Jurkat, Clone E6-1 (cell line): ENCODE results near the gene GMEB2.

Source experiments
- DNase-seq: peaks from one replicate; pipeline ENCODE4 v3.0.0-alpha.2; 2011; ENCODE audit warnings: low read depth, low spot score
- H3K4me3 ChIP-seq: 2 replicates; pipeline ENCODE4 v1.5.1; 2011; ENCODE audit warnings: mild to moderate bottlenecking, low read length, control low read depth, moderate library complexity

GMEB2 gene

DNA sequence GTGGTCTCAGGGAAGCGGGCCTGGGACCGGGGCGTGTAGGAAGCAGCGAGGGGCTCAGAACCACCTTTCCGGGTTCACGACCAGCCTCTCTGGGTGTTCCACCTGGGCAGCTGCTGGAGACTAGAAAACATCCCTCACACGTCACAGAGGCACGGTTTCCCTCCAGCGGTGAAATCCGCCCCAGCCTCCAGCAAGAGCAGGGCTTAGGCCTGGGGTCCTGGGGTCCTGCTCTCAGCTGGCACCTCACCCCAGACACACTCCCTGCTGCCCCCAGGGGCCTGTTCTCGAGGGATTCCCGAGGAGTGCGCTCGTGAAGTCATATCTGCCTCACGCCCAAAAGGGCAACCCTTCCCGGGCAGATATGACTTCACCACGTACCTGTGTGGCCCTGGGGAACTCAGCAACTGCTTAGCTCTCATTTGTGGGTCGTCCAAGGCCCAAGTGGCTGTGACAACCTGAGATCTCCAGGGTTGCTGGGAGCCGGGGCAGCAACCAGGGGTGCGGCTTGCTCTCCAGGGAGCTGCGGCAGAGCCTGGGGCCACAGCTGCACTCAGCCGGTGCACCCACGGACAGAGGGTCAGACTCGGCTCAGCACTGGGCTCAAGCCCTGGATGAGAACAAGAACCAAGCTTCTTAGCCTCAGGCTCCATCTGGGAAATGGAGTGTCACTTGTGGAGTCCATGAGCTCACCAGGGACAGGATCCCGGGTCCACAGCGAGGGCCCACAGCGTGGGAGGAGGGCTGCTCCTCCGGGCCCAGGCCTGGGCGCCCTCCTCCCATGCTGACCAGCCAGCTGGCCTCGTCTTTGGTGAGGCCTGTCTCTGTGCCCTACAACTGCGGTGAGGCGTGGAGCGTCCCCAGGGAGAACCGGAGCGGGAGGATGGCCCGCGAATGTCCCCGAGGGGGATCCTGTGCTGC lies 72.3 kb downstream of the GMEB2 start:
- DNase-seq, result no peak
- H3K4me3 ChIP-seq, result no peak overlapping the region

GRCh38 chr20:63553933-63554290 lies 73.0 kb downstream of the GMEB2 start, which contains the start of gene FNDC11:
Gene FNDC11 (plus strand): TSS chr20:63554159. CDS start chr20:63555664, 1,505 bp downstream.
- peak within 1 kb of the TSS; percentile 37 for H3K4me3 ChIP-seq
- no peak for DNase-seq

DNA sequence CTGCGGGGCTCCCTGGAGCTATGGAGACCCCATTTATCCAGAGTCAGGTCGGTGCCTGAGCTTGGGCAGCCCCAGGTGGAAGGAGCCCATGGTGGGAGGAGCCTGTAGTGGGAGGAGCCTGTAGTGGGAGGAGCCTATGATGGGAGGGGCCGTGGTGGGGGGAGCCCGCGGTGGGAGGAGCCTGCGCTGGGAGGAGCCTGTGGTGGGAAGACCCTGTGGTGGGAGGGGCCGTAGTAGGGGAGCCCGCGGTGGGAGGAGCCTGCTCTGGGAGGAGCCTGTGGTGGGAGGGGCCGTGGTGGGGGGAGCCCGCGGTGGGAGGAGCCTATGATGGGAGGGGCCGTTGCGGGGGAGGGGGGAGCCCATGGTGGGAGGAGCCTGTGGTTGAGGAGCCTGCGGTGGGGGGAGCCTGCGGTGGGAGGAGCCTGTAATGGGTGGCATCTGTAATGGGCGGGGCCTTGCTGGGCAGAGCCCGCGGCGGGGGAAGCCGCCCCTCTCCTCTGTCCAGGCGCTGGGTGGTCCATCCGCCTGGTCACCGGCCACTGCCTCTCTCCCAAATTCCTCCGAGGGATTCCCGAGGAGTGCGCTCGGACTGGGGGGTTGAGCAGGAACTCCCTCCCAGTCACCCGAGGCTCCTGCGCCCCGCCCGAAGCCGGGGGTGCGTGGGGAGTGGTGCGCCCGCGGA lies 73.5 kb downstream of the GMEB2 start:
- H3K4me3 ChIP-seq, result peak overlapping the region; percentile 37
- DNase-seq, result peak; percentile 74

DNA sequence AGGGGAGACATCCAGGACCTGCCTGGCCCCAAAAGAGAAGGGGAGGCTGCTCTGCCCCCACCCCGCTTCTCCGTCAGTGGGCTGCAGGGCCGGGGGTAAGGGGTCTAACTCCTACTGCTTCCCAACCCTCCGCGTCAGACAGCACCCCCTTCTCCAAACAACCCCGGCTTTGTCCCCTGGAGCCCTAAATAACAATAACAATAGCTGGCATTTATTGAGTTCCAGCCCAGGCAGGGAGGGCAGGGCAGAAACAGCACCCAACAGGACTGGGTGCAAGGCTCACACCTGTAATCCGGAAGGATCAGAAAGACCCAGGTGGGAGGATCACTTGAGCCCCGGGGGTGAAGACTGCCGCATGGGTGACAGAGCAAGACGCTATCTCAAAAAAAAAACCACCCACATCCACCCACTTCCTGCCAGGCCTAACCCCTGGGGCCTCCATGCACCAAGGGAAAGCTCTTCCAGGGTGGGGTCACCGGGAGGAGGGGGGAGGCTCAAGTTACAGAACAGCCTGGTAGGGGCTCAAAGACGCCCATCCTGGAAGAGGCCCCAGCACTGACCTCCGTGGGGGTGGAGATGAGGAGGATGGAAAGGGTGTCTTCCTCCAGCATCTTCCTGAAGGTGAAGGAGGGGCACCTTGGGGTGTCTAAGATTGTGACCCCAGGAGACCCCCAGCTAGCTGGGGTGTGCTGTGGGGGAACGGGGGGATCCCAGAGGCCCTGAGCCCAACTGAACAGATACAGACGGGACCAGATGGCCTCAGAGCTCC lies 74.2 kb downstream of the GMEB2 start:
- peak; percentile 92 for DNase-seq
- peak overlapping the region; percentile 37 for H3K4me3 ChIP-seq

DNA sequence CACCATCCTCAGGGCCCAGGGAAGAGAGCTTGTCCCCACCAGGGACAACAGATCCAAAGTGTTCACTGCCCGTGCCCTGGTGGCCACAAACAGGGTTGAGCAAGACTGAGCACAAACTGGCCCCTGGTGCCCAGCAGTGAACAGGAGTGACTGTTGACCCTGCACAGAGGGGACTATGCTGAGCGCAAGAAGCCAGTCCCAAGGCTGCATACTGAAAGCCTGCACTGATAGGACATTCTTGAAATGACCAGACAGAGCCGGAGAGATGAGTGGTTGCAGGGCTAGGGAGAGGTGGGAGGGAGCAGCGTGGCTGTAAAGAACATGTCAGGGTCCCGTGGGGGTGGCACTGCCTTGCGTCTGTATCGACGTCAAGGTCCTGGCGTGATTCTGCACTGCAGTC lies 75.8 kb downstream of the GMEB2 start:
- DNase-seq, result no peak
- no peak overlapping the region for H3K4me3 ChIP-seq

DNA sequence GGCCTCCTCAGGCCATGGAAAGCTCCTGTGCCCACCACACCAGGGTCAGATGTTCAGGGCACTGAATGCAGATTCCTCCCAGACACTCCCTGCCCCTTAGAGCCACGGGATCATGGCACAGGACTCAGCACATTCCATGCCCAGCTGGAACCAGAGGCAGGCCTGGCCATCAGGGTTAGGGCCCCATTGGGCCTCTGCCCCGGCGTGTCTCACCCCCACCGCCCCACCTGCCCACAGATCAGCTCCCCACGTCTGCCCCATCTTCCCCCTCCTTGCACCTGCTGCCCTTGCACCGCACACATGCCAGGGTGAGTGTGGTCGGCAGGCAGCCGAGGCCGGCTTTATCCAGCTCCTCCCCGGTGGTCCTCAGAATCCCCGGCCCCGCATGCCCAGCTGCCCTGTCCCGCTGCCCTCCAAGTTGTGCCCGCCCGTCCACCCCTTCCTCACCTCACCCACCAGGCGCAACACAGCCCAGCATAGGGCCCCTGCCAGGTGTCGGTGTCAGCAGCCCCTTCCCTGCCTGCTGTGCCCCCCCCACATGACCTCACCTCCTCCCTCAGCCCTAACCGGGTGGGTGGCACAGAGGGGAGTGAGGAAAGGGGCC lies 77.1 kb downstream of the GMEB2 start:
- H3K4me3 ChIP-seq, result no peak overlapping the region
- DNase-seq, result no peak

- H3K4me3 ChIP-seq, result no peak overlapping the region
- DNase-seq, result no peak
These were observed 77.9 kb downstream of the GMEB2 start for GRCh38 chr20:63549019-63549418.

DNA sequence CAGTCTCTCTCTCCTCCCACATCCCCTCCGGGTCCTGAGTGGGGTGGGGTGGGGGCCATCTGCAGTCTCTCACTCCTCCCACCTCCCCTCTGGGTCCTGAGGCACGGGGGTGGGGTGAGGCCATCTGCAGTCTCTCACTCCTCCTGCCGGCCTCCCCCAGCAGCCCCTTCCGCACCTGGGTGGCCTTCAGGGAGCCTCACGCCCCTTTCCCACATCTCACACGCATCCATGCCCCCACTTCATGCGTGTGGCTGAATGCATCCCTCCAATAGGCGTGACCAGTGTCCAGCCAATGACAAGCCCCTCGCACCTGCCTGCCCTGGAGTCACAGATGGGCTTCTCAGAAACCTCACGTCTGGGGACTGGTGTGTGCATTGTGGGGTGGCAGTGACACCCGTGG lies 78.4 kb downstream of the GMEB2 start:
- H3K4me3 ChIP-seq, result no peak overlapping the region
- no peak for DNase-seq

DNA sequence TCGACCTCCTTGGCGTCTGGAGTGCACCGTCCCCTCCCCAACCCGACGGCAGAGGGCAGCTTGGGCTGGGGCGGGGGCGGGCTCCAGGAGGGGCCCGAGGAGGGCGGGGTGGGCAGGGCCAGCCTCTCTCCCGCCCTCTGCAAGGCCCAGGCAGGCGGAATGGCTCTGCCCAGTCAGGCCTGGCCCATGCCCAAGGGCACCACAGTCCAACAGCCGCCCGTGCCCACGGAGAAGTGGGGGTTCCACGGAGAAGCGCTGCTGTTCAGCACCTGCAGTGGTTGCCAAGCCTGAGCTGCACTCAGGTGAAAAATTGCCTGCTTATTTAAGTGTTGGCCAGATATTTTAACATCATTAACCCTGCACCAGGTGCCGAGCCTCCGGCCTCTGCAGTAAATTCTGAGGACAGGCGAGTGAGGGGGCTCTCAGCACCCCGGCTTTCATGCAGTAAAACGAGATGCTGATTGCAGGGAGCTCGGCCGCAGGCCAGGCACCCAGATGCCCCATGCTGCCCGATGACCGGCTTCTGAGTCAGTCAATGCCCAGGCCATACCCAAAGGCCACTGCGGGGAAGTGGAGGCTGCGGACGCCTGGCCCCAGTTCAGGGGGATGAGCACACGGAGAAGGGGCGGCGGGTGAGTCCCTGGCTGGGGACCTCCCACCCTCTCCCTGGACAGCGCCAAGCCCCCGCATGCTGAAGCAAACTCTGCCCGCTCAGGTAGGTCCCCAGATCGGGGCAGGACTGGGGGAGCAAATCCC lies 79.0 kb downstream of the GMEB2 start, which contains the start of gene SRMS:
SRMS (minus strand) TSS at position 25 of the 756 bp plus-strand sequence. CDS start 286 bp downstream, outside the sequence.
- no peak for DNase-seq
- H3K4me3 ChIP-seq, result no peak within 1 kb of the TSS

- H3K4me3 ChIP-seq, result no peak overlapping the region
- DNase-seq, result no peak
These were observed 79.8 kb downstream of the GMEB2 start for GRCh38 chr20:63546956-63547724.

DNA sequence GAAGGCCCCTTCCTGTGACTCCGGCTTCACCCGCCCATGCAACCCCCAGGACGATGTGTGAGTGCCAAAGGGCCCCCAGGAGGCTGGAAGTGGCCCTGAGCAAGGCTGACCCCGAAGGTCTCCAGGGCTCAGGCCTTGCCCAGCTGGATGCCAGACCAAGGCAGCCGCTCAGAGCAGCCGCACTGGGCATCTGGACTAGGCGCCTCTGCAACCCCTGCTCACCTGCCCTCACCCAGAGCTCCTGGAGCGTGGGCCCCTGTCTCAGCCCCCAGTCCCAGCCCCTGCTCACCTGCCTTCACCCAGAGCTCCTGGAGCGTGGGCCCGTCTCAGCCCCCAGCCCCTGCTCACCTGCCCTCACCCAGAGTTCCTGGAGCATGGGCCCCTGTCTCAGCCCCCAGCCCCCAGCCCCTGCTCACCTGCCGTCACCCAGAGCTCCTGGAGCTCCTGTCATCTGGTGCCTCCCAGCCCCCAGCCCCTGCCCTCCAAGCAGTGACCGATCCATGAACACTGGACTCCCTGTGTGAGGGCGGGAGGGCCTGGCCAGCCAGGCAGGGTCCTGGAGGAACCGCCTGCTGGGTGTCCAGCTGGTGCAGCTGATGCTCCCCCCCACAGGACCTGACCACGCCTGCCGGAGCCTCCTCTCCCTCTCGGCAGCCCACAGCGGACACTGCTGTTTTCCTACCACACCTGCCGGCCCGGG lies 80.5 kb downstream of the GMEB2 start:
- H3K4me3 ChIP-seq, result no peak overlapping the region
- no peak for DNase-seq

DNA sequence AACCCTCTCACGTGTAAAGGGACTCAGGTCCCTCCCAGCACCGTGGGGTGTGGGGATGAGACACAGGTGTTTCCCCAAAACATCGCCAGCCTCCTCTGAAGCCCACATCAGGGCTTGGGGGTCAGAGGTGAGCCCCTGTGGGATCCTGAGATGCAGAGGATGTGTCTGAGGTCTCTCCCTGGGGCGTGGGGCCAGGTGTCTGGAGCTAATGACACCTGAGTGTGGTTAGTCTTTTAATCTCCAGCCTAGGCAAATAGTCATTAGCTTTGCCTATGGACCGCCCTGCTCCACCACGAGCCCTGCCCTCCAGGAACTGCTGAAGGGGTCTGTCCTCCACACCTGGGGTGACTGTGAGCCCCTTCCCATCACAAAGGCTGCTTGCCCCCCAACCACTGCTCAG lies 81.1 kb downstream of the GMEB2 start:
- no peak for DNase-seq
- no peak overlapping the region for H3K4me3 ChIP-seq

DNA sequence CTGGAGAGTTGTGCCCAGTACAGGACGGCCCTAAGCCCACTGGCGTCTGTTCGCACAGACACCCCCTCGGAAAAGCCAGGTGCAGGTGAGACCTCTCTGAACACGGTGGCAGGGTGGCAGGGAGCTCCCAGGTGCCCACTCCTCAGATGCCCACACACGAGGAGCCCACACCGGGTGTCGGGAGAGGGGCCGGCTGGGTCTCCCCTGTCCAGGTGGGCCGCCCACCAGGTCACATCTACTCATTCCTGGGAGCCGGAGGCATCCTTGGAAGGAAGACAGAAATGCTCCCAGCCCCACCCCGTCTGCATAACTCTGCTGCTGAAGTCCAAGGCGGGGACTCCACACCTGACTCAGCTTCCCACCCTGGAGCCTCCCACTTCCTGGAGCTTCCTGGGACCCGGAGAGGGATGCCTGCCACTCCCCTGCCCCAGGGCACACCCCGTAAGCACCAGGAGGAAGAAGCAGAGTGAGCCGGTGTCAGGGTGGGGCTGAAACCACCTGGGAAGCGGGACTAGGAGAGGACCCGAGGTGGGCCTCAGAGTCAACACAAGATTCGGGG lies 81.9 kb downstream of the GMEB2 start:
- H3K4me3 ChIP-seq, result no peak overlapping the region
- no peak for DNase-seq

DNA sequence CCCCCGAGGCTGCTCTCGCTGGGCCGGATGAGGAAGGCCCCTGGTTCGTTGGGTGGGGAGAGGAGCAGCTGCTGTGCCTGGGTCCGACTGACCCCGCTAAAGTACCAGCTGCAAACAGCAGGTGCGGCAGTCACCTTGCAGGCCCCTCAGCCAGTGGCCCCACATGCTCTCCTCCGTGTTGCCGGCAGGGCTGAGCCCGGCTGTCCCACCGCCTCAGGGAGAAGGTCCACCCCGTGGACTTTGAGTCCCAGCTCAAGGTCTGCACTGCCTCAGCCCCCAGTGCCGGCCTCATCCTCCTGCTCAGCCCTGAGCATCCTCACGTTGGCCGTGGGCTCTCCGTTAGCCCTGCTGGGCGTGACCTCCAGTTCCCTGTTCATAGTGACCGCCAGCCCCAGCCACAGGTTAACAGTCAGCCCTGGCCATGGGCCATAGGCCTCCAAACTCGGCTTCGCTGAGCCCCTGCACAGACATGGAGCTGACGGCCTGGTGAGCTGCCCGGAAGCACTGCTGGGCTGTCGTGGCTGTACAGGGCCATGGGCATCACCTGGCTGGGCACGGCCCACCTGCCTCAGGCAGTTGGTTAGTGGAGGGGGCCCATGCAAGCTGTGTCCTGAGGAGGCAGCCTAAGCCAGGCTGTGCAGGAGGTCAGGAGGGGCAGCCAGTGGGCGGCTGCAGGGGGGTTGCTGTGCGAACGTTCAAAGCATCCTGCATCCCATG lies 82.5 kb downstream of the GMEB2 start:
- H3K4me3 ChIP-seq, result no peak overlapping the region
- DNase-seq, result no peak

GRCh38 chr20:63543733-63544132 lies 83.2 kb downstream of the GMEB2 start:
- no peak overlapping the region for H3K4me3 ChIP-seq
- DNase-seq, result no peak

DNA sequence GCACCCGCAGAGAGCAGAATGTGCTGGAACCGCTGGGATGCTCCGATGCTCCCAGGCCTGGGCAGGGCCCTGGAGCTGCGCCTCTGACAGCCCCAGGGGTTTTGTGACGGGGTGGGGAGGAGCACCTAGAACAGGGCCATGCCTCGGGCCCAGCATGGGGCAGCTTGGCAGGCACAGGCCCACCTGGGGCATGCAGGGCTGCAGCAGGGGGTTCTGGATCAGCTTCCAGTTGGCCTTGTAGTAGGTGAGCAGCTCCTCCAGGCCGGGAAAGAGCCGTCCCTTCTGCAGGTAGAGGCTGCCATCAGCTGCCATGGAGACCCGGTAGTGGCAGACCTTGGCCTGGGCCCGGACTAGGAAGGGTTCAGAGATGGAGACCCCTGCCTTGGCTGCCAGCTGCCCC lies 83.8 kb downstream of the GMEB2 start:
- no peak for DNase-seq
- no peak overlapping the region for H3K4me3 ChIP-seq
